Activated CD8-positive, alpha-beta memory T cell treated with anti-CD3 and anti-CD28 coated beads, Interleukin-2, amount 50 U/mL, for 24 hours (primary cell): ENCODE data around the gene CNKSR2.

Source experiments
- DNase-seq: peaks from one replicate; pipeline ENCODE4 v3.0.0-alpha.2; 2020; ENCODE audit errors: extremely low read depth

Gene CNKSR2

DNA sequence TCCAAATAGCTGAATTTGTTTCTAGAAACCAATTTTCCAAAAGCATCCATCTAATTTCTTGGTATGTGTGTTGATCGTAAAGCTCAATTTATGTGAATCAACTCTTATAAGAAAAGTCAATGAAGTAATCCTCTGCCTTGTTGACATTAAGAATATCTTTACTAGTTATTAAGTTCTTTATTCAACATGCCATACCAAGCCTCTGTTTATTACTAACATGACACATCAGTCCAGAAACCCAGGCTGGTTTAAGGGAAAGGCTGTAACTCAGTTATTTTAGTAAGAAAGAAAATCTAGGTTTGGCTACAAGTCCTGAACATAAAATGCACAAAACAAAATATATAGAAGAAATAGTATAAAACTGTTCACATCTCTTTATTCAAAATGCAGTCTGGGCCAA, 235.9 kb downstream of the CNKSR2 start:
- DNase-seq: no peak

GRCh38 chrX:21612154-21612553, 237.9 kb downstream of the CNKSR2 start:
- no peak for DNase-seq

- DNase-seq: no peak
Observed at GRCh38 chrX:21616386-21616785, 242.2 kb downstream of the CNKSR2 start.

DNA sequence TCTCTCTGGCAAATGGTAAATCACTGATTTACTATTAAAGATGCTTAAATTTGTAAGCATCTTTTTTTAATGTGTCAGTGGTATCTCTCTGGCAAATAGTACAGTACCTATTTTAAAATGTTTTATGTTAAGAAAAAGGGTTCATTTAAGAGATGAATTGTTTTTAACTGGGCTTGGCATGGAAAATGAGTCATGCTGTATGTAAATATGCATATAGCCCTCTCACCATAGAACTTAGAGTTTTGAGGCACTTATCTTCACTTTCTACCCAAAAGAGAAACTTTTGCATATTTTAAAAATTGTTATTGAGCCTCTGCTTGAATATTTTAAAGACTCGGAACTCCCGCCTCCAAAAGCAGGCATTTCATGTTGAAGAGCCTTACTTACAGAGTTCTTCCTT, 246.0 kb downstream of the CNKSR2 start:
- DNase-seq: no peak

DNA sequence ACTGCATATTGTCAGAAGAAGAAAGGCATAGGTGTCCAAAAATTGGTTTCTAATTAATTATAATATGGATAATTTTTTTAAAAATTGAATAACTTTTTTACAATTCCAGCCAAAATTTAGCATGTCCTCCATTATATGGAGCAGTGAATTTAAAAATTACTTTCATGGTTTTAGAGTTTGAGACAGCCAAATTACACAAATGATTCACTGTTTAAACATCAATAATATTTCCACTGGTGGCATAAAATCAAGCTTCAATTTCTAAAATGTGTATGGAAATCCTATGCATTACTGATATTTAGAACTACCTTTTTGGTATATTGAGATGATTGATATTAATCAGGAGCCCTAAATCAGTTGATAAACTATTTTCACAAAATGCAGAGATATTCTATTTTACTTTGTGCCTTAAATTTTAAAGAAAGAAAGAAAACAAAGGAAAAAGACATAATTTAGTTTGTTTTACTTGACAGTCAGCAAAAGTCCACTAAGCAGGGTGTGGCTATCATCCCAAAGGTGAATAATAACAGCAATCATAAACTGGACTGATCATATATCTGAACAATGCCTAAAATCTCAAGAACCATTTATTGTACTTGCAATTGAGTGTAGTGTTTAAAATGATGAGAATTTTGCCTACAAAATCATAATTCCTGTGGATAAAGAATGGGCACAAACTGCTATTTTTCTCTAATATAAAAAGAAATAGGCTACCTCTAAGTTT, 249.7 kb downstream of the CNKSR2 start:
- DNase-seq: no peak

- DNase-seq: no peak
Observed at GRCh38 chrX:21632027-21632426, 257.8 kb downstream of the CNKSR2 start.

DNA sequence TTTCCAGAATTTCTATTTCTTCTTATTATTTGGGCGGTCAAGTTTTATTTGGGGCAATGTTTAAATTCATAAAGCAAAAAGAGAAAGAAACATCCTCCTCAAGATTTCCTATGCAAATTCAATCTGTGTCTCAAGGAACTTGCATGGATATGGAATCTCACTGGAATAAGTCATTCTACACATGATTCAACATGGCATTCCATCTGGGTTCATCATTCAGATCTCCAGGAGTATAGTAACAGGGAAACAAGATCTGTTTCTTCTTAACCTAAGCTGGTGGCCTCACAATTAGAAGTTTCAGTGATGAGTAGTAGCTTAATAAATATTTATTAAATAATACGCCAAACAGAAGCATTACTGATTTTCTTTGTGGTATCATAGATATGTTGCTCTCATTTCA, 264.1 kb downstream of the CNKSR2 start:
- no peak for DNase-seq

- DNase-seq: no peak
Observed at GRCh38 chrX:21639775-21640174, 265.6 kb downstream of the CNKSR2 start.

DNA sequence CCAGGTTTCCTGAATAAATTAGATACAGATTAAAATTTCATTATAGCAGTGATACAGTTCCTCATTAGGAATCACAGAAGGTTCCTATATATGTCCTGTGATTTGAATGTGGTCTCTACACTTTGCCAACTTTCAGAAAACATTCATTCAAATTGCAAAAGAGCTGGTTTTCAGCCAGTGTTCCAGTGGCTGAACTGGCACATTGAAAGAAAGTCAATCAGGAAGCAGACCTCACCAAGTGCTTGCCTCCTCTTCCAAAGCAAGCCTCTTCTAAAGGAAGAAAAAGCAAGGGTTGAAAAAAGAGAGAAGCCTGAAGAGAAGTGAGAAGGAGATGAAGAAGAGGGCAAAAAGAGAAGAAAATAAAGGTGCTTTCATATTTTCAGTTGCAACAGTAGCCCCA, 271.2 kb downstream of the CNKSR2 start:
- DNase-seq: no peak

GRCh38 chrX:21645886-21646285, 271.7 kb downstream of the CNKSR2 start:
- no peak for DNase-seq

- no peak for DNase-seq
Observed at GRCh38 chrX:21655901-21656586, 281.8 kb downstream of the CNKSR2 start.

DNA sequence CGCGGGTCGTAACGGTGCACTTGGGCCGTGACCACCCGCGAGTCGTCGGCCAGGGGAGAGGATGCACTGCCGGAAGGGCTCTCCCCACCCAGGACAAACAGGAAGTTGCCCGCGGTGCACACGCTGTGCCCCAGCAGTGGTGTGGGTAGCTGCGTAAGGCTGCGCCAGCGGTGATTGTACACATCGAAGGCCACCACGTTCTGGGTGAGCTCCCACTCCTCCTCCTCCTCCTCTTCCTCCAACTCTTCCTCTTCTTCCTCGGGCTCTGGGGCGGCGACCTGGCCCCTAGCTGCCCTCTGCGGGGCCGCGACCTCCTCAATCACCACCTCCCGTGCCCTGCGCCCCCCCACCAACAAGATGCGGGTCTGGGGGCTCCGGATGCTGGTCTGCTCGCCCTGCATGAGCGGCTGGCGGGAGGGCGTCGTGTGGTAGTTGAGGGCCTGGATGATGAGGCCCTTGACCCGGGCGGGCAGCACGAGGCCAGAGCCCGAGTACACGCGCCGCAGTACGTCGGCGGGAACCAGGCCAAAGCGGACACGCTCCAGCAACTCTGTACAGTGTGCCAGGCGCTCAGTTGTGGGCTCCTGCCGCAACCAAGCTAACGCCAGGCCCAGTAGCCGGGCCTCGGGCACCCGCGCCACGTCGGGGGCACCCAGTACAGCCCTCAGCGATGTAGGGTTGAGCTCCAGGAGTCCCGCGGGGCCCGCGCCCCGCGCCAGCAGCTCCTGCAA, 282.5 kb downstream of the CNKSR2 start:
- no peak for DNase-seq

DNA sequence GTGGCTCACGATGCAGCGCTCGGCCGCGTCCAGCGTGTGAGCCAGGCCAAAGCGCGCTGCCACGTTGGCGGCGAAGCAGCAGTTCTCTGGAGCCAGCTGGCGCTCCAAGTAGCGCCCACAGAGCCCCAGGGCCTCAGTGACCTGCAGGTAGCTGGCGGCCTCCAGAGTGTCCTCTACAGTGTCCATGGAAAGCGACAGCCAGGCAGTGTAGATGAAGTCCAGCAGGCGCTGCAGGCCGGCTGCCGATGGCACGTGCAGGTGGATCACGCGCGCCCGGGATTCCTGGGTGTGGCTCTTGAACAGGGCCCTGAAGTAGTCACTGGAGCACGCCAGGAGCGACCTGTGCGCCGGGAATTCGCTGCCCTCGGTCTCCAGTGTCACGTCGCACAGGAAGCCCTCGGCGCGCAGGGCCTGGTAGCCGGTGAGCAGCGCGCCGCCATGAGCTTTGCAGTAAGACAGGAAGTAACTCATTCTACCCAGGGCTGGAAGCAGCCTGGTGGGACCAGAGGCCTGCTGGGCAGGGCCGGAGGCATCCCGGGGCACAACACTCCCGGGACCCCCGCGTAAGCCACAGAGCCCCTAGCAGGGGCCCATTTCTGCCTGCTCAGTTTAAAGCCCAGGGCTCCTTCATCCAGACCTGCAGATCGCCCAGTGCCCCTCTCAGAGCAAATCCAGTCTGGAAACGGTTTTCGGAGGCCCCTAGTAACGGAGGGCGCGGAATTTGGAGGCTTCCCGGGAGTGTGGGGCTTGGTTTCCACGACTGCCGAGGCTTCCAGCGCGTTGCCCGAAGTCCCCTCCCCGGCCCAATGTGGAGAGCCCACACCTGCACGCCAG, 283.3 kb downstream of the CNKSR2 start:
- no peak for DNase-seq

GRCh38 chrX:21658152-21658737, 284.0 kb downstream of the CNKSR2 start, which contains the start of gene KLHL34:
KLHL34 (minus strand) TSS chrX:21658330; CDS start chrX:21657788, 542 bp downstream.
- DNase-seq: no peak

DNA sequence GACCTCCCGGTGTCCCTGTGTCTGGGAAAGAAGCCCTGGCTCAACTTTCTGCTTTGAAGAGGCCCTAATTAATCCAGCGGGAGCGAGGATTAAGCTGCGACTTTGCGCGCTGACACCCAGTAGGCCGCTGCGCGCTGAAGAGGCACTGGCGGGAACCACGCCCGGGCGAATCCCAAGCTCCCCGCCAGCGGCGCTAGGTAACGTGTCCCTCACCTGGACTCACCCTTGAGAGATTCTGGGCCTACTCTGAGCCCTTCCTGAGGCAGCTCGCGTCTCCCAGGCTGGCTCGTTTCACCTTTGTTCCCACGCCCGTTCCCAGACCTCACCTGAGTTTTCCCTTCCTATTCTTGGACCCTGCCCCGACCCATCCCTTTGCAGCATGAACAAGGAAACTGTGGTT, 284.5 kb downstream of the CNKSR2 start:
- no peak for DNase-seq

DNA sequence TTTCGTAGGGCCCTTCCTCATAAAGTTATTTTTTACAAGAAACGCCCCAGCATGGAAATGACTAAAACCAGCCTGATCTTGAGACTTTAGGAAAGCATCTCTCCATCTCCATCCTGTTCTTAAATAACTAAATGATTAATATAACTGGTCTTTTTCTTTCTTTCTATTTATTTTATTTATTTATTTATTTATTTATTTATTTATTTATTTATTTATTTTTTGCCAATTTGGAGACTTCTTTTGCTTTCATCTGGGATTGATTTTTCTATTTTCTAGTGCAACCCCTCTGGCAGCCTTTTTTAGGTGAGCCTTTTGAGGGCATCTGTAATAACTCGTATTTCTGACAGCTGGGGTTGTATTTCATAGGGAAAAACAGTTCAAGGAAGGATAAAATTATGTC, 285.1 kb downstream of the CNKSR2 start:
- no peak for DNase-seq

GRCh38 chrX:21660156-21660555, 285.9 kb downstream of the CNKSR2 start:
- no peak for DNase-seq

DNA sequence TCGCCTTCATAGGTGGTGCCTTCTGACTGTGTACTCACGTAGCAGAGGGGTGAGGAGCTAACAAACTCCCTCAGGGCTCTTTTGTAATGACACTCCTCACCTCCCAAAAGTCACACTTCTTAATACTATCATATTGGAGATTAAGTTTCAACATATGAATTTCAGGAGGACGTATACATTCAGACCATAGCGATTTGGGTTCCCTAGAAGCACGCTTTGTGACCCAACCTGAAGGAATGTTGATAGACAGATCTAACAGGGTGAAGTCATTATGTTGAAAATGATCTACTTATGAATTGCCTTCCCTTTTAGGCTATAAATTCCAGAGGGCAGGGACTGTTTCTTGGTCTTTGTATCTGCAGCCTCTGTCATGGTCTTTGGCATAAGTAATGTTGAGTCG, 287.1 kb downstream of the CNKSR2 start:
- no peak for DNase-seq

- DNase-seq: no peak
Observed at GRCh38 chrX:21662761-21663160, 288.5 kb downstream of the CNKSR2 start.

DNA sequence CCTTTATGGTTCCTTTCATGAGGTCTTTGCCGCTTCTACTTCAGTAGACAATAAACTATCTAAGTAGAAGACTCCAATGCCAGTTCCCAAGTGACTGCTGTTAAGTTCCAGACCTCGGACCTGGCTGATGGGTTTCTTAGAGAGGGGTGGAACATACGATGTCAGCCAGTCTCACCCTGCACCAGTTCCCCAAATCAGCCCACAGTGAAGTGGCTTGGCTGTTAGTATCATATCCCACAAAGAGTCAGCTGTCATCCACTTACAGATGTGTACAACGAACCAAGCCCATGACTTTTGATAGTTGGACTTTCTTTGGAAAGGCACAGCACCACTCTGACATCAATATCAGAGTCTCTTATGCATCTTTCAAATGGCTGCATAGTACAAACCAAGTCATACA, 292.0 kb downstream of the CNKSR2 start:
- no peak for DNase-seq

- no peak for DNase-seq
Observed at GRCh38 chrX:21666679-21667078, 292.5 kb downstream of the CNKSR2 start.
